Endothelial cell of umbilical vein (primary cell): ENCODE results near the gene FAM151B.

Source experiments
- CTCF ChIP-seq, 2 donors: IDR thresholded peaks; 1 replicate in 1 of 2; 2 replicates in 1 of 2; pipeline ENCODE4 v1.5.1; 2011; ENCODE audit warnings: low read length in 2 of 2, mild to moderate bottlenecking in 2 of 2, moderate library complexity in 2 of 2, control low read depth in 1 of 2, inconsistent platforms in 1 of 2, low read depth in 1 of 2; ENCODE audit not compliant: insufficient read depth in 1 of 2; ENCODE audit errors: extremely low read depth in 1 of 2
- EZH2 ChIP-seq: IDR thresholded peaks from 2 replicates; pipeline ENCODE4 v1.6.1; 2012; ENCODE audit warnings: borderline replicate concordance, low read depth, mild to moderate bottlenecking, moderate library complexity, low read length, inconsistent platforms; ENCODE audit not compliant: severe bottlenecking
- FOS ChIP-seq: IDR thresholded peaks from 2 replicates; pipeline ENCODE4 v1.6.1; 2011; ENCODE audit warnings: mild to moderate bottlenecking, low read length, moderate library complexity, borderline replicate concordance; ENCODE audit not compliant: insufficient read depth
- POLR2A ChIP-seq: IDR thresholded peaks from 2 replicates; pipeline ENCODE4 v1.6.1; 2012; ENCODE audit warnings: low read depth, mild to moderate bottlenecking, control low read depth, low read length

DNA sequence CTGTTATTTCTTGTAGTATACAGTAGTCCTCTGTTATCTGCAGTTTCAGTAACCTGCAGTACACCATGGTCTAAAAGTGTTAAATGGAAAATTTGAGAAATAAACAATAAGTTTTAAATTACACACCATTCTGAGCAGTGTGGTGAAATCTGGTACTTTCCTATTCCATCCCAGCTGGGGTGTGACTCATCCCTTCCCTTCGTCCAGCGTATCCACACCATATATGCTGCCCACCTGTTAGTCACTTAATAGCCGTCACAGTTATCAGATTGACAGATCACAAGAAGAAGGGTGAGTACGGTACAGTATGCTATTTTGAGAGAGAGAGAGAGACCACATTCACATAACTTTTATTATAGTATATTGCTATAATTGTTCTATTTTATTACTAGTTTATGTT, 28.9 kb downstream of the FAM151B start:
- TF ChIP-seq EZH2 (no peak), FOS (peak; percentile 57), CTCF (IDR thresholded peaks at IDR 0.05; ENCODE audit: extremely low read depth in 1 of 2, insufficient read depth in 1 of 2, low read depth in 1 of 2, low read length in 2 of 2) (no peak), POLR2A (no peak)
